RWPE1 (cell line): ENCODE results near the gene CDCP1.

Experiments used
- CTCF ChIA-PET: fragments of 350-600 bp; sonication (Branson Sonifier 250); formaldehyde crosslinking; extraction: SDS; loops from one replicate; lab custom pipeline; 2021; lab: Yijun Ruan, JAX
- POLR2A ChIA-PET: fragments of 400-600 bp; formaldehyde crosslinking; extraction: SDS; loops from one replicate; lab custom pipeline; 2020; ENCODE audit warnings: antibody characterized with exemption; ENCODE audit not compliant: low non-redundant PET; lab: Yijun Ruan, JAX
- DNase-seq: peaks from one replicate; pipeline ENCODE4 v3.0.0; 2012; ENCODE audit warnings: low spot score
- H3K27ac ChIP-seq: fragments of 450-650 bp; 2 replicates; pipeline ENCODE4 v1.5.1; 2017
- TF ChIP-seq, protein P1 (sequence below): fragments of 450-650 bp; conservative IDR thresholded peaks from 2 replicates; pipeline ENCODE4 v1.5.1; 2017; ENCODE audit warnings: low read depth, mild to moderate bottlenecking

Gene CDCP1

GRCh38 chr3:45109771-45110508 is 36.2 kb downstream of the CDCP1 start:
- ChIA-PET CTCF (no interaction called here), POLR2A (no interaction called here)
- no peak overlapping the region; the same call in 1 of the 2 replicates for H3K27ac ChIP-seq
- TF ChIP-seq, protein P1, sequence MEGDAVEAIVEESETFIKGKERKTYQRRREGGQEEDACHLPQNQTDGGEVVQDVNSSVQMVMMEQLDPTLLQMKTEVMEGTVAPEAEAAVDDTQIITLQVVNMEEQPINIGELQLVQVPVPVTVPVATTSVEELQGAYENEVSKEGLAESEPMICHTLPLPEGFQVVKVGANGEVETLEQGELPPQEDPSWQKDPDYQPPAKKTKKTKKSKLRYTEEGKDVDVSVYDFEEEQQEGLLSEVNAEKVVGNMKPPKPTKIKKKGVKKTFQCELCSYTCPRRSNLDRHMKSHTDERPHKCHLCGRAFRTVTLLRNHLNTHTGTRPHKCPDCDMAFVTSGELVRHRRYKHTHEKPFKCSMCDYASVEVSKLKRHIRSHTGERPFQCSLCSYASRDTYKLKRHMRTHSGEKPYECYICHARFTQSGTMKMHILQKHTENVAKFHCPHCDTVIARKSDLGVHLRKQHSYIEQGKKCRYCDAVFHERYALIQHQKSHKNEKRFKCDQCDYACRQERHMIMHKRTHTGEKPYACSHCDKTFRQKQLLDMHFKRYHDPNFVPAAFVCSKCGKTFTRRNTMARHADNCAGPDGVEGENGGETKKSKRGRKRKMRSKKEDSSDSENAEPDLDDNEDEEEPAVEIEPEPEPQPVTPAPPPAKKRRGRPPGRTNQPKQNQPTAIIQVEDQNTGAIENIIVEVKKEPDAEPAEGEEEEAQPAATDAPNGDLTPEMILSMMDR: no peak
- no peak for DNase-seq

DNA sequence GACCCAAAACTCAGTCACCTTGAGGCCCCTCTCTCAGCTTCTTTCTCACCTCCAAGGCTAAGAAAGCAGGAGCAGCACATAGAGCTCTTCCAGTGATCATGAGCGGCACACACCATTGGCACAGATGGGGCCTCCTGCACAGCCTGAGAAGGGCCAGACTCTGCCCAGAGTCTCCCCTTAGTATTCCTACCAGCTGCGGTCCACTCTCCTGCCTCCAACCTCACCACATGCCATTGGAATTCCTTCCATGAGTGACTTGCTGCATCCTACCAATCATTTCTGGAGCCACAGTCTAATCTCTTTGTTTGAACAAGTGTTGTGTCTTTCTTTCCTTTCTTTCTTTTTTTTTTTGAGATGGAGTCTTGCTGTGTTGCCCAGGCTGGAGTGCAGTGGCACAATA is 39.3 kb downstream of the CDCP1 start:
- H3K27ac ChIP-seq: peak overlapping the region; percentile 43
- TF ChIP-seq, protein P1: no peak
- CTCF ChIA-PET: no interaction called here
- POLR2A ChIA-PET: no interaction called here
- DNase-seq: no peak

DNA sequence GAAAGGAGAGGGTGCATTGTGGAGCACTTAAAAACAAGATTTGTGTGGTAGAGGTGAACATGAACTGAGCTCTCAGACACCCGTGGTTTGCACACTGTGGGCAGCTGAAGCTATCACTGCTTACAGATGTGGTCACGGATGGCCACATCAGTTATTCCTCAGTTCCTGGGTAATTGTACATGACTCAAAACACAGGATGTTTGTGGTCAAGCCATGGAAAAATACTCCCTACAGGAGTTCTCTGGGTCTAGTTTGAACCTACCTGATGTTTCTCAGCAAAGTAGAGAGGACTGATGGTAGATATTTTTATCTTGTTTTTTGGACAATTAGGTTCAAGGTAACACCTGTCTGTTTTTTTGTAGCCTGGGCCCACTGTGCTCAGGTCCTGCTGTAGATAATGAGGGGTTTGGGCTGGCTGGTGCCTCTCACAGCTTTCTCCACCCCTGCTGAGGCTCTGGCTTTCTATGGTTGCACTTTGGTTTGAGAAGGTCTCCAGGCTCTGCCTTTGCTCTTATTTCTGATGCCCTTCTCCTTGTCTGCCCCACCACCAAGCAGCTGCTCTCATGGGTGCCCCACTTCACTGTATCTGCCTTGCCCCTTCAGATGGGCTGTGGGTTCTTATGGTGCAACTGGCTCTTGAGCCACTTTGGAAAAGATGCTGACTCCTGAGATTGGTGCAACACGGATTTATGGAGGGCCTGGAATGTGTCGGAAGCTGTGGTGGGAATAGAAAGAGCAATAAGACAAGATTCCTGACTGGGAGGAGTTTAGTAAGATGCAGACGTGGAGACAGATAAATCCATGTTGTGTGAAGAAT is 40.1 kb downstream of the CDCP1 start:
- POLR2A ChIA-PET: no interaction called here
- DNase-seq: no peak
- H3K27ac ChIP-seq: peak overlapping the region; percentile 43
- TF ChIP-seq, protein P1: no peak
- CTCF ChIA-PET: no interaction called here

GRCh38 chr3:45104715-45105711 is 41.2 kb downstream of the CDCP1 start:
- H3K27ac ChIP-seq: no peak overlapping the region
- TF ChIP-seq, protein P1: no peak
- POLR2A ChIA-PET: no interaction called here
- CTCF ChIA-PET: no interaction called here
- DNase-seq: no peak

- DNase-seq: no peak
- POLR2A ChIA-PET: no interaction called here
- no peak overlapping the region for H3K27ac ChIP-seq
- TF ChIP-seq, protein P1: no peak
- CTCF ChIA-PET: no interaction called here
Measured at GRCh38 chr3:45103753-45104714, 42.1 kb downstream of the CDCP1 start.
